H1 (cell line): ENCODE results near the gene CMBL. TPM values are rescaled to one million over a fixed set of nuclear protein-coding genes. Genes with fewer than 3 reads are reported as not detected.
A peak's percentile ranks its signal among the peaks of the same experiment; 100 is the strongest.

Experiments
- CTCF ChIA-PET: fragments of 300-600 bp; sonication (Branson Sonifier 250); formaldehyde crosslinking; loops from one replicate; lab custom pipeline; 2021; ENCODE audit not compliant: partially characterized antibody; lab: Charles Lee
- POLR2A ChIA-PET: fragments of 300-600 bp; sonication (Branson Sonifier 250); formaldehyde crosslinking; loops from one replicate; lab custom pipeline; 2021; ENCODE audit warnings: inconsistent platforms; ENCODE audit not compliant: partially characterized antibody; lab: Charles Lee
- DNase-seq, 2 experiments: peaks; one replicate each; pipeline versions ENCODE4 v3.0.0 to v3.0.0-alpha.2; 2010 to 2022; ENCODE audit warnings: low spot score in 2 of 2, low read depth in 1 of 2, mixed read lengths in 1 of 2
- FAIRE-seq: peaks from 2 replicates; lab custom pipeline; 2011; peaks lifted over from hg19 to GRCh38; lab: Jason Lieb, UNC
- H2AFZ ChIP-seq: 2 replicates; pipeline ENCODE4 v1.8.1; 2012; ENCODE audit warnings: low read length, inconsistent platforms
- H2AK5ac ChIP-seq: 2 replicates; pipeline ENCODE4 v1.6.1; 2013; ENCODE audit warnings: low read depth, low read length
- H2BK120ac ChIP-seq: replicated peaks from 2 replicates; pipeline ENCODE3; 2013; ENCODE audit warnings: low read depth, low read length, inconsistent platforms
- H2BK12ac ChIP-seq: 2 replicates; pipeline ENCODE4 v1.6.1; 2013; ENCODE audit warnings: low read depth, low read length
- H2BK15ac ChIP-seq: 2 replicates; pipeline ENCODE4 v1.6.1; 2013; ENCODE audit warnings: low read length
- H2BK20ac ChIP-seq: 2 replicates; pipeline ENCODE4 v1.6.1; 2013; ENCODE audit warnings: low read length
- H2BK5ac ChIP-seq: 2 replicates; pipeline ENCODE4 v1.6.1; 2013; ENCODE audit warnings: low read depth, low read length
- H3K14ac ChIP-seq: 2 replicates; pipeline ENCODE4 v1.6.1; 2013; ENCODE audit warnings: inconsistent platforms; ENCODE audit not compliant: insufficient read length
- H3K18ac ChIP-seq: 2 replicates; pipeline ENCODE4 v1.6.1; 2013; ENCODE audit warnings: low read length; ENCODE audit errors: extremely low read depth
- H3K23ac ChIP-seq: 2 replicates; pipeline ENCODE4 v1.6.1; 2013; ENCODE audit warnings: inconsistent platforms; ENCODE audit not compliant: insufficient read length
- H3K23me2 ChIP-seq: 2 replicates; pipeline ENCODE4 v1.6.1; 2013; ENCODE audit warnings: low read depth, low read length
- H3K27ac ChIP-seq: 2 replicates; pipeline ENCODE4 v1.6.1; 2011; ENCODE audit warnings: low read depth, low read length, inconsistent platforms
- H3K27me3 ChIP-seq, 4 experiments: replicated peaks in 1 of 4; 1 replicate in 1 of 4; 2 replicates in 3 of 4; pipeline versions ENCODE4 v1.6.1 to v1.8.1; 2011 to 2013; ENCODE audit warnings: low read length in 3 of 4, mild to moderate bottlenecking in 3 of 4, inconsistent platforms in 2 of 4, mixed read lengths in 2 of 4, moderate library complexity in 1 of 4; ENCODE audit not compliant: control insufficient read depth in 3 of 4, insufficient read depth in 3 of 4; ENCODE audit errors: extremely low read depth in 1 of 4
- H3K36me3 ChIP-seq, 4 experiments: 2 replicates each; pipeline versions ENCODE4 v1.6.1 to v1.8.1; 2011 to 2013; ENCODE audit warnings: mild to moderate bottlenecking in 4 of 4, low read length in 3 of 4, moderate library complexity in 2 of 4, control low read depth in 1 of 4, inconsistent platforms in 1 of 4; ENCODE audit not compliant: insufficient read depth in 4 of 4, control insufficient read depth in 2 of 4
- H3K4ac ChIP-seq: replicated peaks from 2 replicates; pipeline ENCODE3; 2013; ENCODE audit warnings: low read length, low read depth, mixed read lengths, inconsistent platforms; ENCODE audit not compliant: insufficient read length
- H3K4me1 ChIP-seq, 4 experiments: replicated peaks in 1 of 4; 1 replicate in 1 of 4; 2 replicates in 3 of 4; pipeline versions ENCODE4 v1.6.1 to v1.8.1; 2011 to 2013; ENCODE audit warnings: low read length in 3 of 4, inconsistent platforms in 2 of 4, mixed read lengths in 1 of 4; ENCODE audit not compliant: insufficient read depth in 4 of 4, control insufficient read depth in 3 of 4
- H3K4me2 ChIP-seq, 2 experiments: 2 replicates each; pipeline versions ENCODE4 v1.6.1 to v1.8.1; 2011 to 2013; ENCODE audit warnings: low read depth in 2 of 2, low read length in 2 of 2, control low read depth in 1 of 2, inconsistent platforms in 1 of 2, mild to moderate bottlenecking in 1 of 2; ENCODE audit not compliant: insufficient read depth in 1 of 2
- H3K4me3 ChIP-seq, 4 experiments: fragments of 200-600, 300-600 bp in 1 of 4; sonication (generic), shearing (Covaris generic), sonication (Bioruptor Twin) in 1 of 4; 2 replicates each; pipeline versions ENCODE4 v1.5.1 to v1.8.1; 2011 to 2016; ENCODE audit warnings: low read length in 4 of 4, low read depth in 3 of 4, control low read depth in 2 of 4, inconsistent platforms in 2 of 4, mild to moderate bottlenecking in 2 of 4, mixed read lengths in 1 of 4, moderate library complexity in 1 of 4; ENCODE audit not compliant: insufficient read depth in 2 of 4; ENCODE audit errors: extremely low read depth in 1 of 4
- H3K56ac ChIP-seq: replicated peaks from 2 replicates; pipeline ENCODE3; 2013; ENCODE audit warnings: low read depth, mild to moderate bottlenecking, mixed read lengths, low read length, inconsistent platforms; ENCODE audit not compliant: insufficient read length
- H3K79me1 ChIP-seq: 2 replicates; pipeline ENCODE4 v1.6.1; 2013; ENCODE audit warnings: low read depth, low read length, control low read depth
- H3K79me2 ChIP-seq, 2 experiments: 2 replicates each; pipeline versions ENCODE4 v1.6.1 to v1.8.1; 2012 to 2013; ENCODE audit warnings: low read length in 2 of 2, mild to moderate bottlenecking in 2 of 2, inconsistent platforms in 1 of 2; ENCODE audit not compliant: insufficient read depth in 2 of 2, control insufficient read depth in 1 of 2
- H3K9ac ChIP-seq, 4 experiments: replicated peaks in 1 of 4; 1 replicate in 1 of 4; 2 replicates in 3 of 4; pipeline versions ENCODE4 v1.6.1 to v1.8.1; 2011 to 2013; ENCODE audit warnings: low read depth in 3 of 4, low read length in 3 of 4, control low read depth in 2 of 4, mild to moderate bottlenecking in 2 of 4, moderate library complexity in 2 of 4, inconsistent platforms in 1 of 4; ENCODE audit errors: extremely low read depth in 1 of 4
- H3K9me3 ChIP-seq, 2 experiments: 2 replicates each; pipeline versions ENCODE4 v1.6.1 to v1.8.1; 2012 to 2013; ENCODE audit warnings: mild to moderate bottlenecking in 2 of 2, moderate library complexity in 2 of 2, control low read depth in 1 of 2, inconsistent platforms in 1 of 2, low read depth in 1 of 2, low read length in 1 of 2, mixed read lengths in 1 of 2; ENCODE audit not compliant: insufficient read depth in 2 of 2
- H4K20me1 ChIP-seq, 2 experiments: replicated peaks in 1 of 2; 2 replicates each; pipeline versions ENCODE3 to v1.8.1; 2011 to 2013; ENCODE audit warnings: inconsistent platforms in 2 of 2, low read length in 2 of 2, mild to moderate bottlenecking in 1 of 2; ENCODE audit not compliant: insufficient read depth in 2 of 2, control insufficient read depth in 1 of 2
- H4K5ac ChIP-seq: 2 replicates; pipeline ENCODE4 v1.6.1; 2013; ENCODE audit warnings: low read length, low read depth, mixed read lengths, inconsistent platforms; ENCODE audit not compliant: insufficient read length
- H4K8ac ChIP-seq: 2 replicates; pipeline ENCODE4 v1.8.0; 2013; ENCODE audit warnings: mild to moderate bottlenecking, moderate library complexity, low read length, inconsistent platforms; ENCODE audit not compliant: insufficient read depth; ENCODE audit errors: extremely low read depth
- H4K91ac ChIP-seq: replicated peaks from 2 replicates; pipeline ENCODE3; 2013; ENCODE audit warnings: low read length, mixed read lengths, inconsistent platforms; ENCODE audit not compliant: insufficient read length
- E2F6 ChIP-seq: IDR thresholded peaks from 2 replicates; pipeline ENCODE4 v1.6.1; 2012; ENCODE audit warnings: inconsistent platforms
- EP300 ChIP-seq, 2 experiments: IDR thresholded peaks; 1 replicate in 1 of 2; 2 replicates in 1 of 2; pipeline ENCODE4 v1.6.1; 2011 to 2012; ENCODE audit warnings: low read depth in 2 of 2, low read length in 2 of 2, mild to moderate bottlenecking in 2 of 2, borderline replicate concordance in 1 of 2, inconsistent platforms in 1 of 2, moderate library complexity in 1 of 2
- RAD21 ChIP-seq, 2 experiments: IDR thresholded peaks in 1 of 2; conservative IDR thresholded peaks in 1 of 2; 2 replicates each; pipeline ENCODE4 v1.6.1; 2011; ENCODE audit warnings: low read depth in 2 of 2, low read length in 2 of 2, improper control_type of control experiment in 1 of 2, inconsistent platforms in 1 of 2, mild to moderate bottlenecking in 1 of 2, moderate library complexity in 1 of 2
- WGBS, 2 experiments: shearing (Covaris generic) in 1 of 2; methylation state at CpG; one replicate each; pipeline versions ENCODE4 v1.1.6 to v1.1.7; 2013 to 2015; ENCODE audit warnings: low lambda C conversion rate in 2 of 2, mixed read lengths in 2 of 2, inconsistent platforms in 1 of 2, low coverage in 1 of 2, missing lambda C conversion rate in 1 of 2; ENCODE audit not compliant: insufficient replicate concordance in 2 of 2, insufficient coverage in 1 of 2, insufficient read length in 1 of 2; ENCODE audit errors: extremely low coverage in 1 of 2, missing lambda C conversion rate in 1 of 2; 5-methylcytosine and 5-hydroxymethylcytosine counted together
- polyA plus RNA-seq, 7 experiments: library from polyadenylated mRNA; depleted of rRNA in 3 of 7; stranded (reverse) in 5 of 7; unstranded in 2 of 7; fragments of >200 nt in 5 of 7; fragments of 200-250 nt in 2 of 7; gene quantifications; 1 replicate in 5 of 7; 2 replicates in 1 of 7; 4 replicates in 1 of 7; pipeline versions ENCODE4 v1.2.1 to v1.2.3, GENCODE V29; 2011 to 2013; ENCODE audit warnings: missing spikeins in 2 of 7, mixed read lengths in 2 of 7
- total RNA-seq: library from RNA; stranded (reverse); fragmentation: NEBNext Ultra II Directional; extraction: Animal tissue kit (Norgen Biotek cat#: 25700); gene quantifications from 2 replicates; pipeline ENCODE4 v1.2.1, GENCODE V29; 2021

The CMBL gene
- total and polyA plus RNA-seq, 2 of the 8 experiments (the other 6 are each of a cell fraction or from before 2014, with no cell fraction given) = 27.9 to 32.1 TPM

- POLR2A ChIA-PET = interaction anchor here (1.1 to 1.4 kb wide), 3 partner anchors 9 to 68 kb away, joined by 3 to 4 read pairs (median 3); no protein-coding TSS in a partner anchor
- Histone ChIP-seq H2AFZ (no peak overlapping the region), H3K36me3 (no peaks in the 10 kb centered on the region), H3K9me3 (no peaks in the 10 kb centered on the region; a peak in 1 of 4 replicates), H3K79me2 (no peaks in the 10 kb centered on the region), H4K20me1 (no peaks in the 10 kb centered on the region), H3K4me2 (no peak overlapping the region), H4K8ac (no peak overlapping the region), H2AK5ac (no peak overlapping the region), H3K27ac (no peak overlapping the region), H4K5ac (no peak overlapping the region), H3K4me3 (no peak overlapping the region), H3K9ac (no peak overlapping the region), H3K23me2 (no peaks in the 10 kb centered on the region), H3K56ac (no peak overlapping the region), H2BK20ac (no peak overlapping the region), H3K4me1 (no peaks in the 10 kb centered on the region; a peak in 2 of 7 replicates), H3K23ac (no peak overlapping the region), H2BK12ac (no peak overlapping the region), H3K4ac (no peak overlapping the region), H2BK120ac (no peak overlapping the region), H2BK5ac (no peak overlapping the region), H3K79me1 (no peaks in the 10 kb centered on the region), H3K18ac (no peak overlapping the region), H3K14ac (no peak overlapping the region), H4K91ac (no peak overlapping the region), H3K27me3 (no peaks in the 10 kb centered on the region), H2BK15ac (no peak overlapping the region)
- DNase-seq (no peak), FAIRE-seq (no peak)
- 87% methylated on average over 11 of the region's 11 CpGs; no CpG with 5 or more reads in 1 of the 2 experiments for WGBS, 2 experiments
- TF ChIP-seq EP300 (IDR thresholded peaks at IDR 0.05; ENCODE audit: borderline replicate concordance in 1 of 2, low read depth in 2 of 2, low read length in 2 of 2) = no peak
- no peak for TF ChIP-seq E2F6
- TF ChIP-seq RAD21 (IDR thresholded peaks at IDR 0.05 in 1 of 2, conservative IDR thresholded peaks at IDR 0.05 in 1 of 2; ENCODE audit: low read depth in 2 of 2, low read length in 2 of 2) = peak; percentile 16 to 34; a peak in 2 of 4 replicates
- CTCF ChIA-PET = interaction anchor here (0.6 to 3.9 kb wide), 7 partner anchors 10 to 143 kb away, joined by 3 to 19 read pairs (median 4); no protein-coding TSS in a partner anchor
These were observed 11.6 kb upstream of the CMBL start for GRCh38 chr5:10319202-10319851.
